Measurements from ENCODE around the gene GRN. TPM values are rescaled to one million over a fixed set of nuclear protein-coding genes. Genes with fewer than 3 reads are reported as not detected.

Gene GRN
- polyA plus RNA-seq, 1 of the 3 experiments (the other 2 are of a cell fraction): 442 TPM

GRCh38 chr17:44324092-44324570, 21.0 kb upstream of the GRN start:
- 4% methylated on average over 14 of the region's 38 CpGs for WGBS (ENCODE audit: low lambda C conversion rate)
- Histone ChIP-seq H3K27ac (ENCODE audit: low read depth in 2 of 2, low read length in 1 of 2) (peak overlapping the region; percentile 48 to 60; a peak in 2 of 4 replicates), H3K36me3 (replicated peaks in 1 of 2; ENCODE audit: control insufficient read depth in 1 of 2, insufficient read depth in 2 of 2, low read length in 1 of 2) (peaks cover 6 to 28% of the 10 kb centered on the region in 2 experiments), H3K9me2 (no peaks in the 10 kb centered on the region), H3K4me2 (peak overlapping the region; percentile 99), H3K4me3 (ENCODE audit: low read depth in 2 of 2, low read length in 1 of 2) (peak overlapping the region; percentile 95 to 98), H2AFZ (ENCODE audit: low read depth) (peak overlapping the region; percentile 70), H3K4me1 (ENCODE audit: control insufficient read depth in 1 of 2, insufficient read depth in 2 of 2, low read depth in 1 of 2, low read length in 1 of 2) (peaks cover 0 to 10% of the 10 kb centered on the region in 2 experiments; a peak in 1 of 4 replicates), H3F3A (replicated peaks; ENCODE audit: insufficient read depth) (peaks cover 4% of the 10 kb centered on the region), H3K27me3 (ENCODE audit: insufficient read depth) (no peaks in the 10 kb centered on the region), H3K9ac (peak overlapping the region; percentile 81), H3K79me2 (ENCODE audit: insufficient read depth) (peaks cover 12% of the 10 kb centered on the region), H4K20me1 (ENCODE audit: insufficient read depth) (no peaks in the 10 kb centered on the region), H3K9me3 (no peaks in the 10 kb centered on the region)
- CTCF ChIA-PET: interaction anchor here (1.2 to 2.2 kb wide), 7 partner anchors 9 to 114 kb away, joined by 3 to 11 read pairs (median 5); no protein-coding TSS in a partner anchor
- peak; percentile 65 for DNase-seq
- TF ChIP-seq GABPA (IDR thresholded peaks at IDR 0.05; ENCODE audit: low read depth): no peak
- no peak for TF ChIP-seq RXRA (IDR thresholded peaks at IDR 0.05; ENCODE audit: borderline replicate concordance, low read depth)
- TF ChIP-seq USF2 (IDR thresholded peaks at IDR 0.05; ENCODE audit: borderline replicate concordance, low read depth, low read length): no peak
- no peak for TF ChIP-seq MXI1 (IDR thresholded peaks at IDR 0.05; ENCODE audit: low read depth, low read length)
- TF ChIP-seq IRF3 (IDR thresholded peaks at IDR 0.05; ENCODE audit: low read depth, low read length): no peak
- TF ChIP-seq FOXJ3 (CRISPR knock-in tag; IDR thresholded peaks at IDR 0.05): no peak
- TF ChIP-seq NRF1 (IDR thresholded peaks at IDR 0.05; ENCODE audit: low read depth, low read length): no peak
- POLR2A ChIA-PET: interaction anchor here (1.3 to 1.9 kb wide), 3 partner anchors 15 to 103 kb away, joined by 3 to 11 read pairs (median 5); partner anchors contain the start of genes GRN and RUNDC3A

GRCh38 chr17:44324571-44325275, 20.4 kb upstream of the GRN start, which contains the start of gene SLC25A39:
SLC25A39 (minus strand) TSS chr17:44324823; CDS start chr17:44323562, 1,261 bp downstream.
- H3K27ac ChIP-seq (ENCODE audit: low read depth in 2 of 2, low read length in 1 of 2): peak within 1 kb of the TSS; percentile 48 to 60; a peak in 2 of 4 replicates
- TF ChIP-seq IRF3 (IDR thresholded peaks at IDR 0.05; ENCODE audit: low read depth, low read length) (no peak), CTCF (IDR thresholded peaks at IDR 0.05) (no peak), RXRA (IDR thresholded peaks at IDR 0.05; ENCODE audit: borderline replicate concordance, low read depth) (no peak), NRF1 (IDR thresholded peaks at IDR 0.05; ENCODE audit: low read depth, low read length) (peak; percentile 40; the same call in 1 of the 2 replicates), MXI1 (IDR thresholded peaks at IDR 0.05; ENCODE audit: low read depth, low read length) (peak; percentile 87), EZH2phosphoT487 (IDR thresholded peaks at IDR 0.05; ENCODE audit: borderline replicate concordance, low read depth) (no peak), SMC3 (IDR thresholded peaks at IDR 0.05; ENCODE audit: low read depth, low read length) (peak; percentile 31), TAF1 (IDR thresholded peaks at IDR 0.05; ENCODE audit: borderline replicate concordance, low read depth, low read length) (0 out of 2 replicates have a peak, but pooled peaks have one; percentile 26), RCOR1 (IDR thresholded peaks at IDR 0.05; ENCODE audit: low read length) (no peak), NFIC (IDR thresholded peaks at IDR 0.05; ENCODE audit: borderline replicate concordance) (no peak), FOSL2 (IDR thresholded peaks at IDR 0.05; ENCODE audit: borderline replicate concordance, low read depth) (no peak), MAX (IDR thresholded peaks at IDR 0.05; ENCODE audit: low read depth) (peak; percentile 63; the same call in 1 of the 2 replicates), FOXM1 (IDR thresholded peaks at IDR 0.05; ENCODE audit: low read depth) (no peak), TEAD4 (IDR thresholded peaks at IDR 0.05; ENCODE audit: borderline replicate concordance, insufficient read depth) (no peak), TCF12 (IDR thresholded peaks at IDR 0.05) (no peak), RAD21 (IDR thresholded peaks at IDR 0.05; ENCODE audit: low read length) (peak; percentile 11; the same call in 1 of the 2 replicates)

More at GRCh38 chr17:44324571-44325275, 20.4 kb upstream of the GRN start, which contains the start of gene SLC25A39:
- peak within 1 kb of the TSS; percentile 81 for H3K9ac ChIP-seq
- peaks cover 4% of the 10 kb centered on the region for H3F3A ChIP-seq (replicated peaks; ENCODE audit: insufficient read depth)
- peak; percentile 98 for DNase-seq
- POLR2A ChIA-PET: interaction anchor here (0.8 to 1.9 kb wide), 4 partner anchors 16 to 108 kb away, joined by 3 to 11 read pairs (median 4); partner anchors contain the start of genes GRN and RUNDC3A
- H3K4me1 ChIP-seq (ENCODE audit: control insufficient read depth in 1 of 2, insufficient read depth in 2 of 2, low read depth in 1 of 2, low read length in 1 of 2): peaks cover 0 to 10% of the 10 kb centered on the region in 2 experiments; a peak in 1 of 4 replicates
- H4K20me1 ChIP-seq (ENCODE audit: insufficient read depth): no peaks in the 10 kb centered on the region
- 2% methylated on average over 49 of the region's 85 CpGs for WGBS (ENCODE audit: low lambda C conversion rate)
- peak within 1 kb of the TSS; percentile 98 for H2AFZ ChIP-seq (ENCODE audit: low read depth)
- H3K79me2 ChIP-seq (ENCODE audit: insufficient read depth): peaks cover 12% of the 10 kb centered on the region
- H3K4me2 ChIP-seq: peak within 1 kb of the TSS; percentile 99
- H3K4me3 ChIP-seq (ENCODE audit: low read depth in 2 of 2, low read length in 1 of 2): peak within 1 kb of the TSS; percentile 95 to 98
- H3K9me2 ChIP-seq: no peaks in the 10 kb centered on the region
- CTCF ChIA-PET: interaction anchor here (0.7 to 2.2 kb wide), 9 partner anchors 8 to 115 kb away, joined by 3 to 11 read pairs (median 4); no protein-coding TSS in a partner anchor
- no peaks in the 10 kb centered on the region for H3K27me3 ChIP-seq (ENCODE audit: insufficient read depth)
- no peaks in the 10 kb centered on the region for H3K9me3 ChIP-seq
- peaks cover 6 to 24% of the 10 kb centered on the region in 2 experiments for H3K36me3 ChIP-seq (replicated peaks in 1 of 2; ENCODE audit: control insufficient read depth in 1 of 2, insufficient read depth in 2 of 2, low read length in 1 of 2)

Data from SK-N-SH (cell line).